NCI-H1930 (cell line): ENCODE results near the gene TCF20.

Experiments
- DNase-seq, 2 experiments: peaks; one replicate each; lab custom pipeline; 2025; lab: John Stamatoyannopoulos, UW

Gene TCF20

DNA sequence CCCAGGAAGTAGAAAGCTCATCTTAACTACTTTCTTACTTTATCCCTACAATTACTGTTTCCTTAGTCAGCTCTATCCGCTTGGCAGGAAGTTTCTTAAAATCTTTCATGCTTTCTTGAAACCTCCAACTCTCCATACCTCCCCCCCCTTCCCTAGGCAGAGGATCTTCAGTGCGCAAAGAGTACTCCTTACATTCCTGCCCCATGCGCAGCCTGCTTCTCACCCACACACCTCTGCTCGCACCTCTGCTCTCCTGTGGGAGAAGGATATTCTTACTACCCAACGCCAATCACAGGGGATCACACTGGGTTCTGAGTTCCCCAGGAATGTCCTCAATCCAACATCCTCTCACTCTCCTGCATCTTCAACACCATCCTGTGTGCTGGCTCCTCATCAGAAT, 12.3 kb downstream of the TCF20 start:
- DNase-seq, result no peak

GRCh38 chr22:42257386-42257785, 13.1 kb downstream of the TCF20 start:
- no peak for DNase-seq

DNA sequence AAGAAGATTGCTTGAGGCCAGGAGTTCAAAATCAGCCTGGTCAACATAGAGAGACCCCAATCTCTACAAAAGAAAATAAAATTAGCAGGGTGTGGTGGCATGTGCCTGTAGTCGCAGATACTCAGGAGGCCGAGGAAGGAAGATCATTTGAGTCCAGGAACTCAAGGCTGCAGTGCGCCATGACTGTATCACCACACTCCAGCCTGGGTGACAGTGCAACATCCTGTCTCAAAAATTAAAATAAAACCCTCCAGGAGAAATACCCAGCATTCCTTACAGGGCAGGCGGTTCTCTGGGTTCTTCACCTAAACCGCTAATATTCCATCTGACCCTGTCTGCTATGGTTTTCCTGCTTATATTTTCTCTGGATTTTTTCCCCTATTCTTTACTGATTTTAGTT, 13.5 kb downstream of the TCF20 start:
- no peak for DNase-seq

- no peak for DNase-seq
These were observed 14.2 kb downstream of the TCF20 start for GRCh38 chr22:42256220-42256619.

DNA sequence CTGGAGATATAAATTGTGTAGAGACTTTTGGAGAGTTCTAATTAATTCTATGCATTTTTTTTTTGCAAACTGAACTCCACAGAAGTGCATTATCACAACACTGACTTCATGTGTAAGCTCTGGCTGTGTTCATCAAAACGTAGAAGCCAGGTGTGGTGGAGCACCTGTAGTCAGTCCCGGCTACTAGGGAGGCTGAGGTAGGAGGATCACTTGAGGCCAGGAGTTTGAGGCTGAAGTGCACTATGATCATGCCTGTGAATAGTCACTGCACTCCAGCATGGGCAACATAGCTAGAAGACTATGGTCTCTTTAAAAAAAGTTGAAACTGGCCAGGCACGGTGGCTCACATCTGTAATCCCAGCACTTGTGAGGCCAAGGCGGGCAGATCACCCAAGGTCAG, 20.6 kb downstream of the TCF20 start:
- DNase-seq, result no peak

DNA sequence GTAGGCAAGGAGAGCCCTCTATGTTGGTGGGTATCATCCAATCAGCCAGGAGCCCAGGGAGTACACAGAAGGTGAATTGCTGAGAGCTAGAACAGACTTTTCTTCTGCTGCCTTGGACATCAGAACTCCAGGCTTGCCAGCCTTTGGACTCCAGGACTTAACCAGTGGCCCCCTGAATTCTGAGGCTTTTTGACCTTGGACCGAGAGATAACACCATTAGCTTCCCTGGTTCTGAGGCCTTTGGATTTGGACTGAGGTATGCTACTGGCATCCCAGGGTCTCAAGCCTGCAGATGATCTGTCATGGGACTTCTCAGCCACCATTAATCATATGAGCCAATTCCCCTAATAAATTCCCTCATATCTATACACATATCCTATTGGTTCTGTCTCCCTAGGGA, 21.5 kb downstream of the TCF20 start:
- DNase-seq, result no peak

- DNase-seq, result no peak
These were observed 22.9 kb downstream of the TCF20 start for GRCh38 chr22:42247596-42247995.

DNA sequence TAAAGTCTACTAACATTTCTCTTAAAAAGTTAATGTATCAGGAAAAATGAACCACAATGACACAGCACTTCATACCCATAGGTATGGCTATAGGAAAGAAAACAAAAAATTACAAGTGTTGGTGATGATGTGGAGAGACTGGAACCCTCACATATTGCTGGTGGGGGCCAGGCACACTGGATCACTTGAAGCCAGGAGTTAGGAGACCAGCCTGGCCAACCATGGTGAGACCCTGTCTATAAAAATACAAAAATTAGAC, 26.7 kb downstream of the TCF20 start:
- no peak for DNase-seq

DNA sequence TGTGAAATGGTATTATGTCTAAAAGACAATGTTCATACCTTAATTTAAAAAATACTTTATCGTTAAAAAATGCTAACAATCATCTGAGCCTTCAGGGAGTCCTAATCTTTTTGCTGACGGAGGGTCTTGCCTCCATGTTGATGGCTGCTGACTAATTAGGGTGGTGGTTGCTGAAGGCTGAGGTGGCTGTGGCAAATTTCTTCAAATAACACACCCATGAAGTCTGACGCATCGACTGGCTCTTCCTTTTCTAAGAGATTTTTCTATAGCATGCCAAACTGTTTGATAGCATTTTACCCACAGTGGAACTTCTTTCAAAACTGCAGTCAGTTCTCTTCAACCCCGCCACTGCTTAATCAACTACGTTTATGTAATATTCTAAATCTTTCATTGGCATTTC, 33.6 kb downstream of the TCF20 start:
- no peak for DNase-seq

- DNase-seq, result no peak
These were observed 34.2 kb downstream of the TCF20 start for GRCh38 chr22:42236268-42236667.

DNA sequence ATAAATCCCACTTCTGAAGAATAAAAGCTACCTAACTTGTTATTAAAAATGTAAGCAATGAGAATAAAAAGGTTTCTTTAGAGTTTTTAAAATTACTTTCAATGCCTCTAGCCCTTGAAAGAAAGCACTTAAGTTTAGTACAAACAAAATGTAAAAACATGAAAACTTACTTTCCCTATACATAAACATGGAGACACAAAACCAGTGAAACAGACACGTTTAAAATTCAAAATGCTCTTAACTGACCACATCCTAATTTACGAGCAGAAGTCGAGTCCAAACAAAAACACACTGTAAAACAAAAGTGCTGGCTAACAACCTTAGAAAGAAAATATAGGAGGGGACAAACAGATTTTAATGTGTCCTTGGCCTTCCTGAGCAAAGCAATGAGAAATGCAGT, 36.6 kb downstream of the TCF20 start:
- DNase-seq, result no peak

DNA sequence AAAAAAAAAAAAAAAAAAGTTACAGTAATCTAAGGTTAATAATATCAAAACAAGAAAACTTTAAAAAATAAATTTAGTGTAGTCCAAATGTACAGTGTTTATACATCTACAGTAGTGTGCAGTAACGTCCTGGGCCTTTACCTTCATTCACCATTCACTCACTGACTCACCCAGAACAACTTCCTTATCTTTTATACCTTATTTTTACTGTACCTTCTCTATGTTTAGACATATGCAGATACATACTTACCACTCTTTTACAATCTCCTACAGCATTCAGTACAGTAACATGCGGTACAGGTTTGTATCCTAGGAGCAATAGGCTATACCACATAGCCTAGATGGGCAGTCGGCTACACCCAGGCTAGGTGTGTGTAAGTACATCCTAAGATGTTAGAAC, 38.5 kb downstream of the TCF20 start:
- no peak for DNase-seq

GRCh38 chr22:42229455-42230149, 40.9 kb downstream of the TCF20 start:
- no peak for DNase-seq

- no peak for DNase-seq
These were observed 42.0 kb downstream of the TCF20 start for GRCh38 chr22:42228483-42228882.

DNA sequence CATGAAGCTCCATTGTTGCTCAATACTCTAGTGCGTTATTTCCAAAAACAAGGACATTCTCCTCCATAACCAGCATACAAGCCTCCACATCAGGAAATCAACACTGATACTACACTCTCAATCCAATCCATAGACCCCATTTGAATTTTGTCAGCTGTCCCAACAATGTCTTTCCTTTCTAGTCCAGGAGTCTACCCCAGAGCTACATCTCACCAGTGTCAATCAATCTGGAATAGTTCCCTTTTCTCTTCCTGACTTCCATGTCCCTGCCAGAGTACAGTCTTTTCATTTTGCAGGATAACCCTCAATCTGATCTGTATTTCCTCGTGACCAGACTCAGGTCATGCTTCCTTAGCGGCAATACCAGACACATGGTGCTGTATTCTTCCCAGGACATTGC, 43.0 kb downstream of the TCF20 start:
- no peak for DNase-seq

DNA sequence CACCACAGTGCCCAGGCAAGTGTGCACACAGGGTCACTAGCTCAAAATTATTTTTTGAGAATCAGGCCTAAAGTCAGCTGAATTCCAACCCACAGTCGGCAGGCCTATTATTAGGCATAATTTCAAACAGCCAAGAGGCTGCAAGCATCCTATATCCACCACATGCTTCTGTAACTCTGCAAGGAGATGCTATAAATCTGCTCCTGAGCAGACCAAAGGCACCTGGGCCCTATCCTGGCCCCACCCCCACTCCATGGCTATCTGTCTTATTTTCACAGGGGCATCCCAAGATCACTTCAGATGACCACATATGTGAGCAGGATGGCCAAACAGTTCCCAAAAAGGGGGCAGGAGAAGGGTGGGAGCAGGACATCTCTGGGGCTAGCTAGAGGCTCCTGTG, 44.6 kb downstream of the TCF20 start:
- no peak for DNase-seq

DNA sequence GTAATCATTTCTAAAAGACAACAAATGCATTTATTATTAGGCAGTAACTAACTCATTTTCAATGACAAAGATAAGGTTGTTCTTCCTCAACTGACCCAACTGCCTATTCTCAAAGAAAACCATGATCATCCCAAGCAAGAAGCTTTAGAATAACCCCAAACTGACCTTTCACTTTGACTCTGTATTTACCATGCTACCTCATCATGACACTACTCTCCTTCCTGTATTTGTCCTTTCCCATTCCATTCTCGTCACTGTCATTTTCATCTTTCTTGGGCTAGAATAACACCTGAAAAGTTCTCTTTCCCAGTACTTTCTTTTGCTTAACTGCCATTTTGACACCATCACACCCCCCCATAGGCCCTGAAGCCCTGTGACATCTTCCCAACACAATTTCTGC, 48.3 kb downstream of the TCF20 start:
- DNase-seq, result no peak
